K562 (cell line): Measurements from ENCODE around the gene CCNT1. TPM values are rescaled to one million over a fixed set of nuclear protein-coding genes. Genes with fewer than 3 reads are reported as not detected.

ENCODE experiments used
- ATAC-seq: fragments of 200-7000 bp; cut with Tn5 transposase; 3 replicates; pipeline ENCODE4 v1.9.1; 2020; ENCODE audit warnings: moderate library complexity
- BruUV-seq: library from RNA; stranded (reverse); fragments of 400-500 nt; replicated peaks from 2 replicates; lab custom pipeline; 2021; lab: Mats Ljungman, UMichigan
- CTCF ChIA-PET: fragments of 300-600 bp; formaldehyde crosslinking; extraction: SDS; loops from one replicate; lab custom pipeline; 2021; ENCODE audit warnings: low intra/inter-chr PET ratio; lab: Yijun Ruan, JAX
- POLR2A ChIA-PET: fragments of 300-600, 350-650 bp; sonication (Branson Sonifier 250); formaldehyde crosslinking; extraction: SDS; loops from one replicate; lab custom pipeline; 2021; ENCODE audit warnings: antibody characterized with exemption, inconsistent platforms; lab: Yijun Ruan, JAX
- DNase-seq, 4 experiments: peaks; one replicate each; pipeline versions ENCODE4 v3.0.0 to v3.0.0-alpha.2; 2011 to 2018; ENCODE audit warnings: low spot score in 3 of 4, mixed read lengths in 3 of 4; ENCODE audit errors: extremely low read depth in 1 of 4
- FAIRE-seq: peaks from 2 replicates; lab custom pipeline; 2011; peaks lifted over from hg19 to GRCh38; lab: Jason Lieb, UNC
- H2AFZ ChIP-seq: 2 replicates; pipeline ENCODE4 v1.6.0; 2011; ENCODE audit warnings: low read depth, low read length, control low read depth, inconsistent platforms
- H3K27ac ChIP-seq: fragments of 200-600 bp; 3 replicates; pipeline ENCODE4 v1.8.0; 2011; ENCODE audit warnings: low read depth, mild to moderate bottlenecking, control low read depth, inconsistent platforms, low read length, moderate library complexity, mixed read lengths; ENCODE audit errors: extremely low read depth
- H3K27me3 ChIP-seq, 2 experiments: fragments of 300-600 bp in 1 of 2; 2 replicates in 1 of 2; 3 replicates in 1 of 2; pipeline versions ENCODE4 v1.6.0 to v1.8.0; 2011; ENCODE audit warnings: inconsistent platforms in 2 of 2, low read length in 2 of 2, mild to moderate bottlenecking in 1 of 2, mixed read lengths in 1 of 2, moderate library complexity in 1 of 2; ENCODE audit not compliant: control insufficient read depth in 2 of 2, insufficient read depth in 2 of 2
- H3K36me3 ChIP-seq: fragments of 300-600 bp; 3 replicates; pipeline ENCODE4 v1.8.0; 2011; ENCODE audit warnings: mild to moderate bottlenecking, low read length, inconsistent platforms; ENCODE audit not compliant: control insufficient read depth, insufficient read depth
- H3K4me1 ChIP-seq, 2 experiments: fragments of 200-600 bp in 1 of 2; replicated peaks in 1 of 2; 2 replicates in 1 of 2; 3 replicates in 1 of 2; pipeline versions ENCODE4 v1.5.1 to v1.8.0; 2011; ENCODE audit warnings: inconsistent platforms in 2 of 2, low read length in 2 of 2, mild to moderate bottlenecking in 1 of 2, mixed read lengths in 1 of 2, moderate library complexity in 1 of 2; ENCODE audit not compliant: control insufficient read depth in 2 of 2, insufficient read depth in 2 of 2
- H3K4me2 ChIP-seq: 2 replicates; pipeline ENCODE4 v1.6.1; 2011; ENCODE audit warnings: low read length, control low read depth, inconsistent platforms, mixed read lengths; ENCODE audit not compliant: insufficient read depth
- H3K4me3 ChIP-seq: fragments of 200-600 bp; sonication (generic), shearing (Covaris generic); 2 replicates; pipeline ENCODE4 v1.5.1; 2016; ENCODE audit warnings: control low read depth, inconsistent platforms
- H3K79me2 ChIP-seq: fragments of 200-600 bp; 3 replicates; pipeline ENCODE4 v1.8.0; 2011; ENCODE audit warnings: low read length, inconsistent platforms; ENCODE audit not compliant: control insufficient read depth, insufficient read depth
- H3K9ac ChIP-seq, 2 experiments: 2 replicates each; pipeline versions ENCODE4 v1.6.0 to v1.6.1; 2011; ENCODE audit warnings: low read depth in 2 of 2, low read length in 2 of 2, control low read depth in 1 of 2, inconsistent platforms in 1 of 2, mild to moderate bottlenecking in 1 of 2, mixed read lengths in 1 of 2; ENCODE audit not compliant: insufficient read depth in 1 of 2
- H3K9me1 ChIP-seq: one replicate; pipeline ENCODE4 v1.6.0; 2011; ENCODE audit warnings: inconsistent platforms, mild to moderate bottlenecking, low read length, moderate library complexity; ENCODE audit not compliant: control insufficient read depth, insufficient read depth
- H3K9me3 ChIP-seq: replicated peaks from 2 replicates; pipeline ENCODE4 v1.5.1; 2011; ENCODE audit warnings: low read depth, low read length, inconsistent platforms; ENCODE audit not compliant: control insufficient read depth, insufficient read depth
- H4K20me1 ChIP-seq: replicated peaks from 2 replicates; pipeline ENCODE4 v1.6.1; 2011; ENCODE audit warnings: low read length, inconsistent platforms, mixed read lengths; ENCODE audit not compliant: control insufficient read depth, insufficient read depth
- BCLAF1 ChIP-seq, 2 experiments: fragments of 450-650 bp in 1 of 2; IDR thresholded peaks; 2 replicates each; pipeline ENCODE4 v1.6.1; 2011 to 2017; ENCODE audit warnings: low read depth in 2 of 2, antibody characterized with exemption in 1 of 2, borderline replicate concordance in 1 of 2, low read length in 1 of 2, mild to moderate bottlenecking in 1 of 2, mixed read lengths in 1 of 2; ENCODE audit not compliant: control insufficient read depth in 1 of 2
- BCOR ChIP-seq: fragments of 450-650 bp; IDR thresholded peaks from 2 replicates; pipeline ENCODE4 v1.6.1; 2016
- BMI1 ChIP-seq: fragments of 150-350 bp; IDR thresholded peaks from 2 replicates; pipeline ENCODE4 v1.6.1; 2014; ENCODE audit warnings: low read length
- CBFA2T2 ChIP-seq: fragments of 450-650 bp; conservative IDR thresholded peaks from 2 replicates; pipeline ENCODE4 v1.6.1; 2017; ENCODE audit warnings: mild to moderate bottlenecking
- CBX3 ChIP-seq, 2 experiments: IDR thresholded peaks; 1 replicate in 1 of 2; 2 replicates in 1 of 2; pipeline ENCODE4 v1.6.1; 2012; ENCODE audit warnings: inconsistent platforms in 2 of 2, low read length in 2 of 2, borderline replicate concordance in 1 of 2, control low read depth in 1 of 2
- HDAC3 ChIP-seq: fragments of 450-650 bp; IDR thresholded peaks from 2 replicates; pipeline ENCODE4 v1.6.1; 2018; ENCODE audit warnings: borderline replicate concordance, mild to moderate bottlenecking, moderate library complexity; ENCODE audit not compliant: partially characterized antibody
- HMBOX1 ChIP-seq: sonication (generic); IDR thresholded peaks from 2 replicates; pipeline ENCODE4 v1.6.1; 2016
- NELFE ChIP-seq: IDR thresholded peaks from 2 replicates; pipeline ENCODE4 v1.6.1; 2011; ENCODE audit warnings: mild to moderate bottlenecking; ENCODE audit not compliant: insufficient read depth, insufficient read length
- NEUROD1 ChIP-seq: fragments of 150-350 bp; IDR thresholded peaks from 2 replicates; pipeline ENCODE4 v1.6.1; 2014; ENCODE audit warnings: borderline replicate concordance, low read length, low read depth; ENCODE audit not compliant: partially characterized antibody
- NR1H2 ChIP-seq: sonication (generic); formaldehyde crosslinking; IDR thresholded peaks from 2 replicates; pipeline ENCODE4 v1.4.0; 2020; ENCODE audit warnings: mild to moderate bottlenecking, missing genetic modification reagents
- POLR2A ChIP-seq: fragments of 450-650 bp; conservative IDR thresholded peaks from 2 replicates; pipeline ENCODE4 v1.6.1; 2016
- POLR3A ChIP-seq: IDR thresholded peaks from 2 replicates; pipeline ENCODE4 v1.6.1; 2011; ENCODE audit warnings: borderline replicate concordance, mild to moderate bottlenecking, moderate library complexity; ENCODE audit not compliant: insufficient read length, insufficient read depth; ENCODE audit errors: extremely low read depth
- TEAD4 ChIP-seq, 2 experiments: sonication (generic) in 1 of 2; formaldehyde crosslinking in 1 of 2; IDR thresholded peaks; 2 replicates each; pipeline versions ENCODE4 v1.6.1 to v1.8.0; 2012 to 2022; ENCODE audit warnings: borderline replicate concordance in 1 of 2, inconsistent platforms in 1 of 2, low read length in 1 of 2, mild to moderate bottlenecking in 1 of 2, missing genetic modification reagents in 1 of 2
- TRIM24 ChIP-seq, 2 experiments: fragments of 450-650 bp; IDR thresholded peaks; 2 replicates each; pipeline ENCODE4 v1.6.1; 2016
- TRIM28 ChIP-seq: fragments of 450-650 bp; IDR thresholded peaks from 2 replicates; pipeline ENCODE4 v1.6.1; 2017
- ZBED1 ChIP-seq: IDR thresholded peaks from 2 replicates; pipeline ENCODE4 v1.6.1; 2014
- ZEB2 ChIP-seq: fragments of 450-650 bp; IDR thresholded peaks from 2 replicates; pipeline ENCODE4 v1.6.1; 2016
- ZNF134 ChIP-seq: fragments of 250-450 bp; sonication (Bioruptor Pico); conservative IDR thresholded peaks from 2 replicates; pipeline ENCODE4 v1.4.0; 2020
- ZNF239 ChIP-seq: fragments of 250-450 bp; sonication (Bioruptor Pico); IDR thresholded peaks from 2 replicates; pipeline ENCODE4 v1.4.0; 2020; ENCODE audit warnings: mild to moderate bottlenecking
- ZNF347 ChIP-seq: fragments of 450-650 bp; formaldehyde crosslinking; IDR thresholded peaks from 2 replicates; pipeline ENCODE4 v1.4.0; 2020; ENCODE audit warnings: low read depth, mild to moderate bottlenecking, moderate library complexity
- ZNF408 ChIP-seq: fragments of 250-450 bp; sonication (Bioruptor Pico); IDR thresholded peaks from 2 replicates; pipeline ENCODE4 v1.4.0; 2020; ENCODE audit warnings: low read depth, mild to moderate bottlenecking, moderate library complexity
- WGBS: fragments of 100-300 bp; shearing (Covaris generic); methylation state at CpG from one replicate; pipeline ENCODE4 v1.1.6; 2016; ENCODE audit warnings: low coverage, mixed read lengths; ENCODE audit not compliant: insufficient coverage; ENCODE audit errors: missing lambda C conversion rate; 5-methylcytosine and 5-hydroxymethylcytosine counted together
- in situ Hi-C: fragments of 300-500 bp; cut with MboI; formaldehyde crosslinking; loops from 4 replicates; pipeline ENCODE4 v1.15.0; 2018; ENCODE audit warnings: inconsistent platforms, mixed read lengths
- intact Hi-C: fragments of 100-400 bp; cut with micrococcal nuclease; formaldehyde crosslinking; loops from 2 replicates; pipeline ENCODE4 v1.14.2; 2022
- polyA plus RNA-seq, 8 experiments: library from polyadenylated mRNA; depleted of rRNA in 4 of 8; stranded (reverse) in 5 of 8; unstranded in 3 of 8; fragments of >200 nt; fragmentation: Nextera tagmentation in 2 of 8; fragmentation: Illumina TruSeq in 1 of 8; extraction: Ambion mirVana in 2 of 8; extraction: Trizol in 1 of 8; gene quantifications; 2 replicates each; pipeline versions ENCODE4 v1.2.1 to v1.2.3, GENCODE V29; 2011 to 2014; ENCODE audit warnings: inconsistent platforms in 1 of 8, missing spikeins in 1 of 8
- total RNA-seq, 7 experiments: library from RNA; depleted of rRNA in 6 of 7; stranded (reverse); fragments of >200 nt in 6 of 7; fragmentation: Illumina TruSeq in 2 of 7; extraction: Trizol in 2 of 7; gene quantifications; 2 replicates each; pipeline versions ENCODE4 v1.2.1 to v1.2.3, GENCODE V29; 2011 to 2021; ENCODE audit warnings: low replicate concordance in 1 of 7

CCNT1 gene
- total and polyA plus RNA-seq, 9 of the 15 experiments (the other 6 are each of a cell fraction or from before 2014, with no cell fraction given): 9.7 to 52.4 (median 33.4) TPM

GRCh38 chr12:48686615-48687334, 29.7 kb downstream of the CCNT1 start:
- Histone ChIP-seq H3K79me2 (peaks cover 25% of the 10 kb centered on the region), H3K4me2 (no peak overlapping the region), H3K4me1 (peaks cover 5 to 9% of the 10 kb centered on the region in 2 experiments; a peak in 4 of 5 replicates), H3K9me1 (no peaks in the 10 kb centered on the region), H3K9me3 (no peaks in the 10 kb centered on the region), H3K36me3 (peaks cover 43% of the 10 kb centered on the region), H4K20me1 (no peaks in the 10 kb centered on the region), H3K27me3 (no peaks in the 10 kb centered on the region), H3K9ac (no peak overlapping the region), H2AFZ (no peak overlapping the region), H3K4me3 (no peak overlapping the region), H3K27ac (no peak overlapping the region)
- ChIA-PET POLR2A (interaction anchor here (1.8 kb wide), 1 partner anchor 10 kb away, joined by 5 read pairs; no protein-coding TSS in a partner anchor), CTCF (no interaction called here)
- FAIRE-seq (no peak), DNase-seq (peak in 1 of 4 experiments; percentile 47), ATAC-seq (no peak)
- in situ Hi-C loops: no loop called here
- no TSS peak for BruUV-seq
- intact Hi-C loops: no loop called here
- WGBS: 62% methylated on average over 6 of the region's 6 CpGs
- TF ChIP-seq HDAC3 (no peak), HMBOX1 (no peak), ZNF347 (CRISPR knock-in tag) (no peak), NEUROD1 (no peak), NR1H2 (no peak), ZNF408 (CRISPR knock-in tag) (no peak), POLR2A (peak; percentile 46), CBFA2T2 (peak; percentile 60), ZNF239 (CRISPR knock-in tag) (no peak), CBX3 (IDR thresholded peaks at IDR 0.05; ENCODE audit: borderline replicate concordance in 1 of 2, low read length in 2 of 2) (0 out of 3 replicates have a peak, but pooled peaks of 1 of the 2 experiments have one; percentile 46), ZBED1 (no peak), BCLAF1 (IDR thresholded peaks at IDR 0.05; ENCODE audit: borderline replicate concordance in 1 of 2, control insufficient read depth in 1 of 2, low read depth in 2 of 2, low read length in 1 of 2) (no peak), TRIM28 (no peak), TEAD4 (IDR thresholded peaks at IDR 0.05; ENCODE audit: low read length) (0 out of 2 replicates have a peak, but pooled peaks have one; percentile 33), TEAD4 (CRISPR knock-in tag; IDR thresholded peaks at IDR 0.05; ENCODE audit: borderline replicate concordance) (no peak), ZEB2 (peak; percentile 20; the same call in 1 of the 2 replicates), POLR3A (no peak), BMI1 (no peak), BCOR (peak; percentile 57; the same call in 1 of the 2 replicates), ZNF134 (CRISPR knock-in tag) (no peak), NELFE (no peak), TRIM24 (IDR thresholded peaks at IDR 0.05) (peak in 1 of 2 experiments; percentile 50; a peak in 1 of 4 replicates)
